ENCODE measurements around the gene INHBC. TPM values are rescaled to one million over a fixed set of nuclear protein-coding genes. Genes with fewer than 3 reads are reported as not detected.

Gene INHBC
- polyA plus RNA-seq, 1 of the 3 experiments (the other 2 are of a cell fraction), result 0.08 TPM

DNA sequence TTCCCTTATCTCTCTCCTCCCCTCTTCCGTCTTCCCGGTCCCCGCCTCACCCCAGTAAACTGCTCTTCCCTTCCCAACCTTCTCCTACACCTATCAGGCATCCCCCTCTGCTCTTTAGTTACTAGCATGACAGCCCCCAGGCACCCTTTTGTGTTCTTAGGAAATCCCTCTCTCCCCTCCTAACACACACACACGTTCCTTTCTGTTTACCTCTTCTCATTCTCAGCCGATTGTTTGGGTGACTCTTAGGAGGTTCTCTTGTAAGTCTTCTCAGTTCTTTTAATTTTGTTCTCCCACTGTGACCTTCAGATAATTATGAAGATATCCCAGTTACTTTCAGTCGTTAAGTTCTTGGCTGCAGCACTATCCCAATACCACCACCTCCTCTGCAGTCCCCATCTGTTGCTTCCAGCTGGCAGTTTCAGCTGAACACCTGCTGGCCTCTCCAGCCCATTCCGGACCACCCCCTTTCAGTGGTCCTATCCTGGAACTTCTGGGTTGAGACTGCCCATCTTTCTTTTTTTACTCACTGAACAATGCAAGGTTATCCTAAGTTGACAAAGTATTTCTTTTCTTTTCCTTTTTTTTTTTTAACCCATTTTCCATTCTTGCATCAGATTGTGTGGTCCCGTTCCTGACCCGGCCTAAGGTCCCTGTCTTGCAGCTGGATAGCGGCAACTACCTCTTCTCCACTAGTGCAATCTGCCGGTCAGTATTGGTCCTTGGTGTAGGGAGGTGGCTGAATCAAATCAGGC is 54.0 kb downstream of the INHBC start:
- Histone ChIP-seq H3K79me2 (ENCODE audit: insufficient read depth) (peaks cover 40% of the 10 kb centered on the region), H3K4me3 (ENCODE audit: low read depth in 2 of 2, low read length in 1 of 2) (peak overlapping the region; percentile 77 to 100), H3K9me2 (no peaks in the 10 kb centered on the region), H3K4me2 (peak overlapping the region; percentile 90), H3K27ac (ENCODE audit: low read depth in 2 of 2, low read length in 1 of 2) (peak overlapping the region; percentile 73 to 74), H4K20me1 (ENCODE audit: insufficient read depth) (0 out of 2 replicates have a peak, but pooled peaks cover 4% of the 10 kb centered on the region), H3K36me3 (replicated peaks in 1 of 2; ENCODE audit: control insufficient read depth in 1 of 2, insufficient read depth in 2 of 2, low read length in 1 of 2) (peaks cover 33 to 45% of the 10 kb centered on the region in 2 experiments), H3K27me3 (ENCODE audit: insufficient read depth) (no peaks in the 10 kb centered on the region), H3K9me3 (no peaks in the 10 kb centered on the region), H3F3A (replicated peaks; ENCODE audit: insufficient read depth) (peaks cover 10% of the 10 kb centered on the region), H3K9ac (peak overlapping the region; percentile 94), H2AFZ (ENCODE audit: low read depth) (peak overlapping the region; percentile 49; the same call in 1 of the 2 replicates), H3K4me1 (ENCODE audit: control insufficient read depth in 1 of 2, insufficient read depth in 2 of 2, low read depth in 1 of 2, low read length in 1 of 2) (peaks cover 6 to 9% of the 10 kb centered on the region in 2 experiments; a peak in 3 of 4 replicates)
- DNase-seq, result peak; percentile 58
- ChIA-PET CTCF (interaction anchor here (1.6 to 6.1 kb wide), 3 partner anchors 14 to 30 kb away, joined by 5 to 28 read pairs (median 7); partner anchors contain the start of gene GLI1), POLR2A (interaction anchor here (0.6 to 2.1 kb wide), 8 partner anchors 9 to 1529 kb away, joined by 3 to 7 read pairs (median 4); partner anchors contain the start of genes DDIT3 and LRP1)
- WGBS (ENCODE audit: low lambda C conversion rate), result 6% methylated on average over 11 of the region's 11 CpGs
- TF ChIP-seq, protein P1, sequence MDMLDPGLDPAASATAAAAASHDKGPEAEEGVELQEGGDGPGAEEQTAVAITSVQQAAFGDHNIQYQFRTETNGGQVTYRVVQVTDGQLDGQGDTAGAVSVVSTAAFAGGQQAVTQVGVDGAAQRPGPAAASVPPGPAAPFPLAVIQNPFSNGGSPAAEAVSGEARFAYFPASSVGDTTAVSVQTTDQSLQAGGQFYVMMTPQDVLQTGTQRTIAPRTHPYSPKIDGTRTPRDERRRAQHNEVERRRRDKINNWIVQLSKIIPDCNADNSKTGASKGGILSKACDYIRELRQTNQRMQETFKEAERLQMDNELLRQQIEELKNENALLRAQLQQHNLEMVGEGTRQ (IDR thresholded peaks at IDR 0.05; ENCODE audit: borderline replicate concordance, low read depth, low read length), result no peak
- TF ChIP-seq, protein P2, sequence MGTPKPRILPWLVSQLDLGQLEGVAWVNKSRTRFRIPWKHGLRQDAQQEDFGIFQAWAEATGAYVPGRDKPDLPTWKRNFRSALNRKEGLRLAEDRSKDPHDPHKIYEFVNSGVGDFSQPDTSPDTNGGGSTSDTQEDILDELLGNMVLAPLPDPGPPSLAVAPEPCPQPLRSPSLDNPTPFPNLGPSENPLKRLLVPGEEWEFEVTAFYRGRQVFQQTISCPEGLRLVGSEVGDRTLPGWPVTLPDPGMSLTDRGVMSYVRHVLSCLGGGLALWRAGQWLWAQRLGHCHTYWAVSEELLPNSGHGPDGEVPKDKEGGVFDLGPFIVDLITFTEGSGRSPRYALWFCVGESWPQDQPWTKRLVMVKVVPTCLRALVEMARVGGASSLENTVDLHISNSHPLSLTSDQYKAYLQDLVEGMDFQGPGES (IDR thresholded peaks at IDR 0.05; ENCODE audit: low read depth, low read length), result no peak
- TF ChIP-seq SMC3 (IDR thresholded peaks at IDR 0.05; ENCODE audit: low read depth, low read length) (no peak), RAD21 (IDR thresholded peaks at IDR 0.05; ENCODE audit: low read length) (no peak), FOXJ3 (CRISPR knock-in tag; IDR thresholded peaks at IDR 0.05) (peak; percentile 29; the same call in 1 of the 2 replicates)
- TF ChIP-seq, protein P3, sequence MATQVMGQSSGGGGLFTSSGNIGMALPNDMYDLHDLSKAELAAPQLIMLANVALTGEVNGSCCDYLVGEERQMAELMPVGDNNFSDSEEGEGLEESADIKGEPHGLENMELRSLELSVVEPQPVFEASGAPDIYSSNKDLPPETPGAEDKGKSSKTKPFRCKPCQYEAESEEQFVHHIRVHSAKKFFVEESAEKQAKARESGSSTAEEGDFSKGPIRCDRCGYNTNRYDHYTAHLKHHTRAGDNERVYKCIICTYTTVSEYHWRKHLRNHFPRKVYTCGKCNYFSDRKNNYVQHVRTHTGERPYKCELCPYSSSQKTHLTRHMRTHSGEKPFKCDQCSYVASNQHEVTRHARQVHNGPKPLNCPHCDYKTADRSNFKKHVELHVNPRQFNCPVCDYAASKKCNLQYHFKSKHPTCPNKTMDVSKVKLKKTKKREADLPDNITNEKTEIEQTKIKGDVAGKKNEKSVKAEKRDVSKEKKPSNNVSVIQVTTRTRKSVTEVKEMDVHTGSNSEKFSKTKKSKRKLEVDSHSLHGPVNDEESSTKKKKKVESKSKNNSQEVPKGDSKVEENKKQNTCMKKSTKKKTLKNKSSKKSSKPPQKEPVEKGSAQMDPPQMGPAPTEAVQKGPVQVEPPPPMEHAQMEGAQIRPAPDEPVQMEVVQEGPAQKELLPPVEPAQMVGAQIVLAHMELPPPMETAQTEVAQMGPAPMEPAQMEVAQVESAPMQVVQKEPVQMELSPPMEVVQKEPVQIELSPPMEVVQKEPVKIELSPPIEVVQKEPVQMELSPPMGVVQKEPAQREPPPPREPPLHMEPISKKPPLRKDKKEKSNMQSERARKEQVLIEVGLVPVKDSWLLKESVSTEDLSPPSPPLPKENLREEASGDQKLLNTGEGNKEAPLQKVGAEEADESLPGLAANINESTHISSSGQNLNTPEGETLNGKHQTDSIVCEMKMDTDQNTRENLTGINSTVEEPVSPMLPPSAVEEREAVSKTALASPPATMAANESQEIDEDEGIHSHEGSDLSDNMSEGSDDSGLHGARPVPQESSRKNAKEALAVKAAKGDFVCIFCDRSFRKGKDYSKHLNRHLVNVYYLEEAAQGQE (IDR thresholded peaks at IDR 0.05; ENCODE audit: low read depth, low read length), result no peak
- TF ChIP-seq, protein P4, sequence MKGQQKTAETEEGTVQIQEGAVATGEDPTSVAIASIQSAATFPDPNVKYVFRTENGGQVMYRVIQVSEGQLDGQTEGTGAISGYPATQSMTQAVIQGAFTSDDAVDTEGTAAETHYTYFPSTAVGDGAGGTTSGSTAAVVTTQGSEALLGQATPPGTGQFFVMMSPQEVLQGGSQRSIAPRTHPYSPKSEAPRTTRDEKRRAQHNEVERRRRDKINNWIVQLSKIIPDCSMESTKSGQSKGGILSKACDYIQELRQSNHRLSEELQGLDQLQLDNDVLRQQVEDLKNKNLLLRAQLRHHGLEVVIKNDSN (IDR thresholded peaks at IDR 0.05; ENCODE audit: borderline replicate concordance, low read depth), result no peak
- TF ChIP-seq, protein P5, sequence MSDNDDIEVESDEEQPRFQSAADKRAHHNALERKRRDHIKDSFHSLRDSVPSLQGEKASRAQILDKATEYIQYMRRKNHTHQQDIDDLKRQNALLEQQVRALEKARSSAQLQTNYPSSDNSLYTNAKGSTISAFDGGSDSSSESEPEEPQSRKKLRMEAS (IDR thresholded peaks at IDR 0.05; ENCODE audit: low read depth), result no peak
